WTC11 (cell line): ENCODE results near the gene SLBP. TPM values are rescaled to one million over a fixed set of nuclear protein-coding genes. Genes with fewer than 3 reads are reported as not detected.
A peak's percentile ranks its signal among the peaks of the same experiment; 100 is the strongest.

ENCODE experiments used
- ATAC-seq: fragments of 200-7000 bp; cut with Tn5 transposase; 2 replicates; pipeline ENCODE4 v1.10.0; 2021; ENCODE audit warnings: mild to moderate bottlenecking, moderate library complexity
- CTCF ChIA-PET: fragments of 300-600 bp; sonication (Branson Sonifier 250); formaldehyde crosslinking; loops from one replicate; lab custom pipeline; 2021; ENCODE audit warnings: antibody characterized with exemption; lab: Charles Lee
- POLR2A ChIA-PET: fragments of 350-600 bp; sonication (Branson Sonifier 250); formaldehyde crosslinking; loops from one replicate; lab custom pipeline; 2021; ENCODE audit warnings: antibody characterized with exemption; lab: Charles Lee
- DNase-seq: peaks from one replicate; pipeline ENCODE4 v3.0.0; 2021; ENCODE audit warnings: low spot score
- H3K27ac Mint-ChIP-seq: 2 replicates; pipeline ENCODE4 v1.8.0; 2021; ENCODE audit warnings: mixed read lengths
- H3K27me3 Mint-ChIP-seq: 2 replicates; pipeline ENCODE4 v1.8.0; 2021; ENCODE audit warnings: low read depth, mild to moderate bottlenecking, moderate library complexity, mixed read lengths
- H3K36me3 Mint-ChIP-seq: 2 replicates; pipeline ENCODE4 v1.8.0; 2021; ENCODE audit warnings: mixed read lengths
- H3K4me1 Mint-ChIP-seq: 2 replicates; pipeline ENCODE4 v1.8.0; 2022; ENCODE audit warnings: mixed read lengths
- H3K4me3 Mint-ChIP-seq: 2 replicates; pipeline ENCODE4 v1.8.0; 2021; ENCODE audit warnings: mild to moderate bottlenecking, moderate library complexity, mixed read lengths
- H3K9me3 Mint-ChIP-seq: 2 replicates; pipeline ENCODE4 v1.8.0; 2021; ENCODE audit warnings: mixed read lengths
- ATF1 ChIP-seq: sonication (generic); formaldehyde crosslinking; IDR thresholded peaks from 2 replicates; pipeline ENCODE4 v1.8.1; 2023; ENCODE audit warnings: mild to moderate bottlenecking, moderate library complexity, missing genetic modification reagents
- E2F4 ChIP-seq: sonication (generic); formaldehyde crosslinking; IDR thresholded peaks from 2 replicates; pipeline ENCODE4 v1.8.1; 2022; ENCODE audit warnings: low read depth, mild to moderate bottlenecking, moderate library complexity, missing genetic modification reagents, borderline replicate concordance
- E2F5 ChIP-seq: sonication (generic); formaldehyde crosslinking; IDR thresholded peaks from 2 replicates; pipeline ENCODE4 v1.8.1; 2022; ENCODE audit warnings: mild to moderate bottlenecking, moderate library complexity, missing genetic modification reagents
- ESRRA ChIP-seq: sonication (generic); formaldehyde crosslinking; IDR thresholded peaks from 2 replicates; pipeline ENCODE4 v1.8.1; 2022; ENCODE audit warnings: mild to moderate bottlenecking, missing genetic modification reagents, borderline replicate concordance
- GABPB1 ChIP-seq: sonication (generic); formaldehyde crosslinking; IDR thresholded peaks from 2 replicates; pipeline ENCODE4 v1.8.1; 2023; ENCODE audit warnings: mild to moderate bottlenecking, missing genetic modification reagents
- GTF2I ChIP-seq: fragments of 250-450 bp; sonication (Bioruptor Pico); conservative IDR thresholded peaks from 2 replicates; pipeline ENCODE4 v1.4.0; 2021; ENCODE audit warnings: mild to moderate bottlenecking
- IRF2 ChIP-seq: sonication (generic); formaldehyde crosslinking; IDR thresholded peaks from 2 replicates; pipeline ENCODE4 v1.8.0; 2022; ENCODE audit warnings: low read depth, missing genetic modification reagents, borderline replicate concordance
- JAZF1 ChIP-seq: fragments of 250-450 bp; sonication (Bioruptor Pico); IDR thresholded peaks from 2 replicates; pipeline ENCODE4 v1.9.0; 2021; ENCODE audit warnings: moderate library complexity, mild to moderate bottlenecking, inconsistent platforms
- MXD4 ChIP-seq: fragments of 250-450 bp; sonication (Bioruptor Pico); IDR thresholded peaks from 2 replicates; pipeline ENCODE4 v1.8.0; 2021; ENCODE audit warnings: mild to moderate bottlenecking, moderate library complexity, borderline replicate concordance
- NFE2L1 ChIP-seq: sonication (generic); formaldehyde crosslinking; IDR thresholded peaks from 2 replicates; pipeline ENCODE4 v1.8.1; 2023; ENCODE audit warnings: missing genetic modification reagents
- NR1H2 ChIP-seq: sonication (generic); formaldehyde crosslinking; IDR thresholded peaks from 2 replicates; pipeline ENCODE4 v1.9.0; 2021; ENCODE audit warnings: mild to moderate bottlenecking, moderate library complexity, missing genetic modification reagents
- OVOL2 ChIP-seq: fragments of 250-450 bp; sonication (Bioruptor Pico); IDR thresholded peaks from 2 replicates; pipeline ENCODE4 v1.9.0; 2021; ENCODE audit warnings: mild to moderate bottlenecking, borderline replicate concordance
- PRRX2 ChIP-seq: fragments of 250-450 bp; sonication (Bioruptor Pico); IDR thresholded peaks from 2 replicates; pipeline ENCODE4 v1.8.0; 2021; ENCODE audit warnings: mild to moderate bottlenecking
- RELA ChIP-seq: sonication (generic); formaldehyde crosslinking; IDR thresholded peaks from 2 replicates; pipeline ENCODE4 v1.8.1; 2022; ENCODE audit warnings: missing genetic modification reagents, mild to moderate bottlenecking, borderline replicate concordance
- SMAD4 ChIP-seq: sonication (generic); formaldehyde crosslinking; IDR thresholded peaks from 2 replicates; pipeline ENCODE4 v1.8.0; 2022; ENCODE audit warnings: mild to moderate bottlenecking, missing genetic modification reagents
- TEAD1 ChIP-seq: sonication (generic); formaldehyde crosslinking; IDR thresholded peaks from 2 replicates; pipeline ENCODE4 v1.8.0; 2022; ENCODE audit warnings: mild to moderate bottlenecking, missing genetic modification reagents
- TP53 ChIP-seq: sonication (generic); formaldehyde crosslinking; IDR thresholded peaks from 2 replicates; pipeline ENCODE4 v1.8.1; 2023; ENCODE audit warnings: mild to moderate bottlenecking, missing genetic modification reagents
- USF2 ChIP-seq: sonication (generic); formaldehyde crosslinking; IDR thresholded peaks from 2 replicates; pipeline ENCODE4 v1.8.1; 2023; ENCODE audit warnings: mild to moderate bottlenecking, missing genetic modification reagents, moderate library complexity
- ZBTB43 ChIP-seq: sonication (generic); formaldehyde crosslinking; IDR thresholded peaks from 2 replicates; pipeline ENCODE4 v1.8.1; 2023; ENCODE audit warnings: mild to moderate bottlenecking, missing genetic modification reagents
- ZNF219 ChIP-seq: sonication (generic); formaldehyde crosslinking; IDR thresholded peaks from 2 replicates; pipeline ENCODE4 v1.8.0; 2023; ENCODE audit warnings: missing genetic modification reagents, mild to moderate bottlenecking, borderline replicate concordance
- ZNF263 ChIP-seq: sonication (generic); formaldehyde crosslinking; IDR thresholded peaks from 2 replicates; pipeline ENCODE4 v1.8.1; 2022; ENCODE audit warnings: low read depth, mild to moderate bottlenecking, moderate library complexity, missing genetic modification reagents
- ZNF281 ChIP-seq: sonication (generic); formaldehyde crosslinking; IDR thresholded peaks from 2 replicates; pipeline ENCODE4 v1.8.0; 2023; ENCODE audit warnings: mild to moderate bottlenecking, missing genetic modification reagents
- ZNF416 ChIP-seq: fragments of 250-450 bp; sonication (Bioruptor Pico); IDR thresholded peaks from 2 replicates; pipeline ENCODE4 v1.9.0; 2021; ENCODE audit warnings: mild to moderate bottlenecking, inconsistent platforms
- ZNF512 ChIP-seq: sonication (generic); formaldehyde crosslinking; IDR thresholded peaks from 2 replicates; pipeline ENCODE4 v1.8.1; 2022; ENCODE audit warnings: missing genetic modification reagents, borderline replicate concordance
- ZSCAN18 ChIP-seq: fragments of 250-450 bp; sonication (Bioruptor Pico); IDR thresholded peaks from 2 replicates; pipeline ENCODE4 v2.1.2; 2022; ENCODE audit warnings: mild to moderate bottlenecking, moderate library complexity
- total RNA-seq: library from RNA; stranded (reverse); gene quantifications from 3 replicates; pipeline ENCODE4 v1.2.3, GENCODE V29; 2021

The SLBP gene
- total RNA-seq, 1 experiment from 2014 or later = 40.2 TPM

GRCh38 chr4:1720163-1720983, 8.3 kb upstream of the SLBP start:
- H3K36me3 Mint-ChIP-seq = peaks cover 33% of the 10 kb centered on the region
- H3K27ac Mint-ChIP-seq = peak overlapping the region; percentile 96
- H3K4me3 Mint-ChIP-seq = peak overlapping the region; percentile 88
- H3K27me3 Mint-ChIP-seq = no peaks in the 10 kb centered on the region
- ATAC-seq = peak; percentile 7
- ChIA-PET POLR2A (interaction anchor here (0.5 to 1.7 kb wide), 7 partner anchors 8 to 559 kb away, joined by 3 to 16 read pairs (median 4); partner anchors contain the start of gene SLBP), CTCF (interaction anchor here (0.6 to 4.3 kb wide), 12 partner anchors 8 to 366 kb away, joined by 3 to 30 read pairs (median 4); partner anchors contain the start of gene SLBP)
- H3K4me1 Mint-ChIP-seq = peaks cover 26% of the 10 kb centered on the region
- peak; percentile 50 for DNase-seq
- no peaks in the 10 kb centered on the region for H3K9me3 Mint-ChIP-seq
- TF ChIP-seq USF2 (peak; percentile 81), NR1H2 (CRISPR knock-in tag) (no peak), SMAD4 (CRISPR knock-in tag) (no peak), GTF2I (CRISPR knock-in tag) (no peak), RELA (CRISPR knock-in tag) (peak; percentile 74; the same call in 1 of the 2 replicates), PRRX2 (CRISPR knock-in tag) (no peak), ZSCAN18 (CRISPR knock-in tag) (no peak), ESRRA (CRISPR knock-in tag) (peak; percentile 64; the same call in 1 of the 2 replicates), JAZF1 (CRISPR knock-in tag) (no peak), NFE2L1 (CRISPR knock-in tag) (no peak), E2F4 (CRISPR knock-in tag) (0 out of 2 replicates have a peak, but pooled peaks have one; percentile 65), TEAD1 (0 out of 2 replicates have a peak, but pooled peaks have one; percentile 75), ZNF281 (CRISPR knock-in tag) (no peak), GABPB1 (CRISPR knock-in tag) (peak; percentile 54; the same call in 1 of the 2 replicates), ZNF512 (CRISPR knock-in tag) (no peak), ATF1 (CRISPR knock-in tag) (no peak), ZBTB43 (peak; percentile 57; the same call in 1 of the 2 replicates), ZNF416 (CRISPR knock-in tag) (no peak), MXD4 (CRISPR knock-in tag) (no peak), IRF2 (CRISPR knock-in tag) (no peak), ZNF219 (CRISPR knock-in tag) (no peak; the same call in 1 of the 2 replicates), TP53 (peak; percentile 74; the same call in 1 of the 2 replicates), ZNF263 (CRISPR knock-in tag) (no peak), E2F5 (CRISPR knock-in tag) (no peak), OVOL2 (CRISPR knock-in tag) (no peak)
